Measurements from ENCODE around the gene MED27. TPM values are rescaled to one million over a fixed set of nuclear protein-coding genes. Genes with fewer than 3 reads are reported as not detected.

The MED27 gene
- total and polyA plus RNA-seq, 2 of the 8 experiments (the other 6 are each of a cell fraction or from before 2014, with no cell fraction given) = 29.9 to 56.5 TPM

- ChIA-PET CTCF (ENCODE audit: partially characterized antibody) (interaction anchor here (2.2 kb wide), 1 partner anchor 38 kb away, joined by 4 read pairs; no protein-coding TSS in a partner anchor), POLR2A (ENCODE audit: partially characterized antibody) (no interaction called here)
- Histone ChIP-seq H2BK15ac (ENCODE audit: low read length) (no peak overlapping the region), H3K56ac (replicated peaks; ENCODE audit: insufficient read length, low read depth, low read length) (no peak overlapping the region), H3K79me2 (ENCODE audit: control insufficient read depth in 1 of 2, insufficient read depth in 2 of 2, low read length in 2 of 2) (no peaks in the 10 kb centered on the region), H4K8ac (ENCODE audit: extremely low read depth, insufficient read depth, low read length) (no peak overlapping the region), H3K36me3 (ENCODE audit: control insufficient read depth in 2 of 4, insufficient read depth in 4 of 4, low read length in 3 of 4) (no peaks in the 10 kb centered on the region), H3K27ac (ENCODE audit: low read depth, low read length) (no peak overlapping the region), H3K23ac (ENCODE audit: insufficient read length) (no peak overlapping the region), H4K5ac (ENCODE audit: insufficient read length, low read depth, low read length) (no peak overlapping the region), H3K4me2 (ENCODE audit: insufficient read depth in 1 of 2, low read depth in 2 of 2, low read length in 2 of 2) (no peak overlapping the region), H3K79me1 (ENCODE audit: low read depth, low read length) (no peaks in the 10 kb centered on the region), H3K14ac (ENCODE audit: insufficient read length) (no peak overlapping the region), H3K9me3 (ENCODE audit: insufficient read depth in 2 of 2, low read depth in 1 of 2, low read length in 1 of 2) (no peaks in the 10 kb centered on the region), H4K91ac (replicated peaks; ENCODE audit: insufficient read length, low read length) (no peak overlapping the region), H2BK12ac (ENCODE audit: low read depth, low read length) (no peak overlapping the region), H3K4me3 (ENCODE audit: extremely low read depth in 1 of 4, insufficient read depth in 2 of 4, low read depth in 3 of 4, low read length in 4 of 4) (no peak overlapping the region), H2BK5ac (ENCODE audit: low read depth, low read length) (no peak overlapping the region), H3K23me2 (ENCODE audit: low read depth, low read length) (no peaks in the 10 kb centered on the region), H3K18ac (ENCODE audit: extremely low read depth, low read length) (no peak overlapping the region), H2BK120ac (replicated peaks; ENCODE audit: low read depth, low read length) (no peak overlapping the region), H2AFZ (ENCODE audit: low read length) (no peak overlapping the region), H3K4ac (replicated peaks; ENCODE audit: insufficient read length, low read depth, low read length) (no peak overlapping the region), H3K9ac (replicated peaks in 1 of 4; ENCODE audit: extremely low read depth in 1 of 4, low read depth in 3 of 4, low read length in 3 of 4) (no peak overlapping the region), H3K4me1 (replicated peaks in 1 of 4; ENCODE audit: control insufficient read depth in 3 of 4, insufficient read depth in 4 of 4, low read length in 3 of 4) (no peaks in the 10 kb centered on the region), H2AK5ac (ENCODE audit: low read depth, low read length) (no peak overlapping the region), H2BK20ac (ENCODE audit: low read length) (no peak overlapping the region), H3K27me3 (replicated peaks in 1 of 4; ENCODE audit: control insufficient read depth in 3 of 4, extremely low read depth in 1 of 4, insufficient read depth in 3 of 4, low read length in 3 of 4) (no peaks in the 10 kb centered on the region), H4K20me1 (replicated peaks in 1 of 2; ENCODE audit: control insufficient read depth in 1 of 2, insufficient read depth in 2 of 2, low read length in 2 of 2) (no peaks in the 10 kb centered on the region)
- DNase-seq (ENCODE audit: low read depth in 1 of 2, low spot score in 2 of 2) (no peak), FAIRE-seq (no peak)
- 95% methylated on average over 3 of the region's 3 CpGs; no CpG with 5 or more reads in 1 of the 2 experiments for WGBS, 2 experiments (ENCODE audit: extremely low coverage in 1 of 2, insufficient coverage in 1 of 2, insufficient read length in 1 of 2, insufficient replicate concordance in 2 of 2, low coverage in 1 of 2, low lambda C conversion rate in 2 of 2, missing lambda C conversion rate in 1 of 2)
- no peak for TF ChIP-seq EGR1 (IDR thresholded peaks at IDR 0.05; ENCODE audit: borderline replicate concordance, low read depth, low read length)
- TF ChIP-seq CTBP2 (IDR thresholded peaks at IDR 0.05; ENCODE audit: borderline replicate concordance, insufficient read depth, insufficient read length, low read length) = no peak
- TF ChIP-seq SIX5 (IDR thresholded peaks at IDR 0.05; ENCODE audit: low read depth, low read length) = no peak
- TF ChIP-seq RAD21 (IDR thresholded peaks at IDR 0.05 in 1 of 2, conservative IDR thresholded peaks at IDR 0.05 in 1 of 2; ENCODE audit: low read depth in 2 of 2, low read length in 2 of 2) = no peak
- no peak for TF ChIP-seq SP4 (IDR thresholded peaks at IDR 0.05; ENCODE audit: low read length)
- TF ChIP-seq NRF1 (IDR thresholded peaks at IDR 0.05; ENCODE audit: low read depth, low read length) = no peak
- TF ChIP-seq CREB1 (IDR thresholded peaks at IDR 0.05) = no peak
- TF ChIP-seq SAP30 (IDR thresholded peaks at IDR 0.05; ENCODE audit: insufficient read depth, insufficient replicate concordance, low read length) = no peak
- TF ChIP-seq CHD2 (IDR thresholded peaks at IDR 0.05; ENCODE audit: low read length) = no peak
- no peak for TF ChIP-seq PHF8 (conservative IDR thresholded peaks at IDR 0.05; ENCODE audit: low read depth, low read length)
- no peak for TF ChIP-seq JUN (IDR thresholded peaks at IDR 0.05; ENCODE audit: low read depth, low read length)
- TF ChIP-seq TBP (IDR thresholded peaks at IDR 0.05; ENCODE audit: low read depth, low read length) = no peak
- no peak for TF ChIP-seq MAX (IDR thresholded peaks at IDR 0.05)
- no peak for TF ChIP-seq BACH1 (IDR thresholded peaks at IDR 0.05; ENCODE audit: low read length)
- TF ChIP-seq KDM1A (IDR thresholded peaks at IDR 0.05; ENCODE audit: borderline replicate concordance, low read length) = no peak
Observed at GRCh38 chr9:132116583-132116982, 36.9 kb upstream of the MED27 start.
